Esophagus muscularis mucosa (tissue), 4 donors: ENCODE data around the gene ACTL7A.

Experiments used
- CTCF ChIP-seq, 3 experiments: fragments of 200-600 bp in 2 of 3; fragments of 450-650 bp in 1 of 3; sonication (generic) in 2 of 3; IDR thresholded peaks; one replicate each; pipeline ENCODE4 v1.5.1; 2017 to 2019; ENCODE audit warnings: antibody characterized with exemption in 3 of 3, mild to moderate bottlenecking in 2 of 3, moderate library complexity in 1 of 3
- EP300 ChIP-seq: sonication (generic); formaldehyde crosslinking; IDR thresholded peaks from one replicate; pipeline ENCODE4 v1.6.1; 2017; ENCODE audit warnings: antibody characterized with exemption
- POLR2A ChIP-seq: fragments of 450-650 bp; IDR thresholded peaks from one replicate; pipeline ENCODE4 v1.6.1; 2017; ENCODE audit warnings: antibody characterized with exemption, moderate library complexity, mild to moderate bottlenecking, low read depth
- POLR2AphosphoS5 ChIP-seq, 2 donors: sonication (generic); formaldehyde crosslinking; IDR thresholded peaks; one replicate each; pipeline ENCODE4 v1.6.1; 2017; ENCODE audit warnings: antibody characterized with exemption in 2 of 2

GRCh38 chr9:108816037-108816436 lies 46.0 kb upstream of the ACTL7A start:
- no peak for TF ChIP-seq CTCF (IDR thresholded peaks at IDR 0.05)
- no peak for TF ChIP-seq POLR2A
- TF ChIP-seq EP300 = no peak
- no peak for TF ChIP-seq POLR2AphosphoS5 (IDR thresholded peaks at IDR 0.05)
